Right hindlimb (tissue), 1 donor: ENCODE measurements around the gene WASF1.
A peak's percentile ranks its signal among the peaks of the same experiment; 100 is the strongest.
"Not testable (repeated sequence)": the region's sequence is repeated elsewhere in the genome, so short reads cannot be mapped to it uniquely, and the experiment has no call there.

Experiments used
- DNase-seq: peaks from one replicate; pipeline ENCODE4 v3.0.0-alpha.2; 2018

The WASF1 gene

GRCh38 chr6:110085285-110085684 lies 94.2 kb downstream of the WASF1 start:
- DNase-seq = no peak

GRCh38 chr6:110083875-110084585 lies 95.4 kb downstream of the WASF1 start:
- no peak for DNase-seq

GRCh38 chr6:110075406-110075805 lies 104.1 kb downstream of the WASF1 start:
- no peak for DNase-seq

- not testable (repeated sequence) for DNase-seq
These were observed 106.0 kb downstream of the WASF1 start for GRCh38 chr6:110073474-110073873.

- DNase-seq = no peak
These were observed 110.9 kb downstream of the WASF1 start for GRCh38 chr6:110068592-110068967.

- DNase-seq = peak; percentile 57
These were observed 111.5 kb downstream of the WASF1 start for GRCh38 chr6:110067837-110068591.

GRCh38 chr6:110064744-110065524 lies 114.5 kb downstream of the WASF1 start:
- no peak for DNase-seq

GRCh38 chr6:110063594-110064263 lies 115.7 kb downstream of the WASF1 start:
- DNase-seq = no peak

- no peak for DNase-seq
These were observed 124.1 kb downstream of the WASF1 start for GRCh38 chr6:110055387-110055735.

GRCh38 chr6:110054664-110055386 lies 124.6 kb downstream of the WASF1 start:
- DNase-seq = no peak

GRCh38 chr6:110053395-110054240 lies 125.9 kb downstream of the WASF1 start:
- DNase-seq = peak; percentile 42

GRCh38 chr6:110050440-110050813 lies 129.0 kb downstream of the WASF1 start:
- DNase-seq = no peak
